ENCODE results near the gene TAMALIN.

DNA sequence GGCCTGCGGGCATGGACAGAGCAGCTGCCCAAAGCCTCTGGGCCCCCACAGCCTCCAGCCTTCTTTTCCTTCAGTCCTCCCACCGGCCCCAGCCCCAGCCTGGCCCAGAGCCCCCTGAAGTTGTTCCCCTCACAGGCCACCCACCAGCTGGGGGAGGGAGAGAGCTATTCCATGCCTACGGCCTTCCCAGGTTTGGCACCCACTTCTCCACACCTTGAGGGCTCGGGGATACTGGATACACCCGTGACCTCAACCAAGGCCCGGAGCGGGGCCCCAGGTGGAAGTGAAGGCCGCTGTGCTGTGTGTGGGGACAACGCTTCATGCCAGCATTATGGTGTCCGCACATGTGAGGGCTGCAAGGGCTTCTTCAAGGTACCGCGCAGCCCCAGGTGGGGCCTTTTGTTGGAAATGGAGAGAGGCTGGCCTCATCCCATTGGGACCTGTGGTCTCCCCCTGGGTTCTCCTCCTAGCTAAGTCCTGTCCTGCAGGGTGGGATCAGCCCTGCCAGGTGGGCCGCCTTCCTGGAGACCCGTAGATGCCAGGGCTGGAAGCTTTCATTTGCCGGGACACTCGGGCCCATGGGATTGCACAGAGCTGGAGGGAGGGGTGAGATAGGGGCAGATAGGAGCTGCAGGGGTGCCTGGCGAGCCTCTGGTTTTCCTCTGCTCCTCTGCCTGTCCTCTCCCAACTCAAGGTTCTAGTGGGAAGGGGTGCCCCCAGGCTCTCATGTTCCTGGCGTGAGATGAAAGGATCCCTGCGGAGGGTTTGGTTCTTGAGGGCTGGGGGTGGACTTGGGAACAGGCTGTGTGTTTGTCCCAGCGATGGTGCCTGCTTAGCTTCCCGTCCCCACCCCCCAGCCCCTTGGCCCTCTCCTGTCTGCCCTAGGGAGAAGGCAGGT, 48.3 kb downstream of the TAMALIN start:
- TF ChIP-seq POLR2A (IDR thresholded peaks at IDR 0.05; ENCODE audit: low read depth, low read length) (peak; percentile 84), SMC3 (IDR thresholded peaks at IDR 0.05; ENCODE audit: low read depth, low read length) (no peak), RAD21 (IDR thresholded peaks at IDR 0.05; ENCODE audit: low read length) (no peak)
- TF ChIP-seq, protein P1, sequence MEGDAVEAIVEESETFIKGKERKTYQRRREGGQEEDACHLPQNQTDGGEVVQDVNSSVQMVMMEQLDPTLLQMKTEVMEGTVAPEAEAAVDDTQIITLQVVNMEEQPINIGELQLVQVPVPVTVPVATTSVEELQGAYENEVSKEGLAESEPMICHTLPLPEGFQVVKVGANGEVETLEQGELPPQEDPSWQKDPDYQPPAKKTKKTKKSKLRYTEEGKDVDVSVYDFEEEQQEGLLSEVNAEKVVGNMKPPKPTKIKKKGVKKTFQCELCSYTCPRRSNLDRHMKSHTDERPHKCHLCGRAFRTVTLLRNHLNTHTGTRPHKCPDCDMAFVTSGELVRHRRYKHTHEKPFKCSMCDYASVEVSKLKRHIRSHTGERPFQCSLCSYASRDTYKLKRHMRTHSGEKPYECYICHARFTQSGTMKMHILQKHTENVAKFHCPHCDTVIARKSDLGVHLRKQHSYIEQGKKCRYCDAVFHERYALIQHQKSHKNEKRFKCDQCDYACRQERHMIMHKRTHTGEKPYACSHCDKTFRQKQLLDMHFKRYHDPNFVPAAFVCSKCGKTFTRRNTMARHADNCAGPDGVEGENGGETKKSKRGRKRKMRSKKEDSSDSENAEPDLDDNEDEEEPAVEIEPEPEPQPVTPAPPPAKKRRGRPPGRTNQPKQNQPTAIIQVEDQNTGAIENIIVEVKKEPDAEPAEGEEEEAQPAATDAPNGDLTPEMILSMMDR (conservative IDR thresholded peaks at IDR 0.05; ENCODE audit: low read depth, low read length), result no peak
- TF ChIP-seq, protein P2, sequence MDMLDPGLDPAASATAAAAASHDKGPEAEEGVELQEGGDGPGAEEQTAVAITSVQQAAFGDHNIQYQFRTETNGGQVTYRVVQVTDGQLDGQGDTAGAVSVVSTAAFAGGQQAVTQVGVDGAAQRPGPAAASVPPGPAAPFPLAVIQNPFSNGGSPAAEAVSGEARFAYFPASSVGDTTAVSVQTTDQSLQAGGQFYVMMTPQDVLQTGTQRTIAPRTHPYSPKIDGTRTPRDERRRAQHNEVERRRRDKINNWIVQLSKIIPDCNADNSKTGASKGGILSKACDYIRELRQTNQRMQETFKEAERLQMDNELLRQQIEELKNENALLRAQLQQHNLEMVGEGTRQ (IDR thresholded peaks at IDR 0.05; ENCODE audit: low read depth, low read length), result peak; percentile 36
